GM12801 (cell line): ENCODE data around the gene UPF1.
A peak's percentile ranks its signal among the peaks of the same experiment; 100 is the strongest.

Experiments
- CTCF ChIP-seq: IDR thresholded peaks from one replicate; pipeline ENCODE4 v1.5.1; 2011; ENCODE audit warnings: control low read depth; ENCODE audit not compliant: insufficient read length; ENCODE audit errors: extremely low read depth

The UPF1 gene

GRCh38 chr19:18845961-18846360 lies 14.2 kb downstream of the UPF1 start:
- no peak for TF ChIP-seq CTCF

GRCh38 chr19:18846862-18847548 lies 15.2 kb downstream of the UPF1 start:
- peak; percentile 15 for TF ChIP-seq CTCF

GRCh38 chr19:18847549-18848463 lies 16.0 kb downstream of the UPF1 start:
- no peak for TF ChIP-seq CTCF

GRCh38 chr19:18848878-18849661 lies 17.3 kb downstream of the UPF1 start:
- no peak for TF ChIP-seq CTCF

GRCh38 chr19:18849838-18850400 lies 18.2 kb downstream of the UPF1 start:
- no peak for TF ChIP-seq CTCF

- TF ChIP-seq CTCF: no peak
Observed at GRCh38 chr19:18850471-18851375, 19.0 kb downstream of the UPF1 start.
